HUES6 (cell line): ENCODE results near the gene DHRS12.

Experiments
- H3K27ac ChIP-seq: 2 replicates; pipeline ENCODE4 v1.7.0; 2013; ENCODE audit warnings: low read depth, mild to moderate bottlenecking, low read length, inconsistent platforms
- H3K27me3 ChIP-seq: 2 replicates; pipeline ENCODE4 v1.6.1; 2013; ENCODE audit warnings: low read length; ENCODE audit not compliant: control insufficient read depth, insufficient read depth
- H3K36me3 ChIP-seq: 2 replicates; pipeline ENCODE4 v1.6.1; 2013; ENCODE audit warnings: low read length; ENCODE audit not compliant: control insufficient read depth, insufficient read depth
- H3K4me1 ChIP-seq: 2 replicates; pipeline ENCODE4 v1.6.1; 2013; ENCODE audit warnings: low read length; ENCODE audit not compliant: control insufficient read depth, insufficient read depth
- H3K4me3 ChIP-seq: 2 replicates; pipeline ENCODE4 v1.5.1; 2013; ENCODE audit warnings: low read depth, low read length
- H3K9ac ChIP-seq: one replicate; pipeline ENCODE4 v1.6.1; 2013; ENCODE audit warnings: mild to moderate bottlenecking, low read length
- H3K9me3 ChIP-seq: 2 replicates; pipeline ENCODE4 v1.6.1; 2013; ENCODE audit warnings: low read depth, low read length; ENCODE audit not compliant: control insufficient read depth, insufficient read depth

DHRS12 gene

GRCh38 chr13:51803422-51804294 lies at the start of gene DHRS12:
Gene DHRS12, minus strand, starts transcription at chr13:51804163. Its CDS starts 4,504 bp downstream, at chr13:51799659.
- Histone ChIP-seq H3K9ac (peak within 1 kb of the TSS; percentile 97), H3K4me3 (peak within 1 kb of the TSS; percentile 72), H3K36me3 (no peaks in the 10 kb centered on the region), H3K27me3 (no peaks in the 10 kb centered on the region), H3K9me3 (no peaks in the 10 kb centered on the region), H3K4me1 (peaks cover 35% of the 10 kb centered on the region), H3K27ac (peak within 1 kb of the TSS; percentile 93)

GRCh38 chr13:51849145-51850101 lies 45.5 kb upstream of the DHRS12 start:
- Histone ChIP-seq H3K27me3 (no peaks in the 10 kb centered on the region), H3K9me3 (peaks cover 8% of the 10 kb centered on the region), H3K36me3 (no peaks in the 10 kb centered on the region), H3K4me1 (peaks cover 4% of the 10 kb centered on the region; the same call in 1 of the 2 replicates), H3K9ac (no peak overlapping the region), H3K27ac (no peak overlapping the region), H3K4me3 (no peak overlapping the region)

- Histone ChIP-seq H3K9me3 (peaks cover 8% of the 10 kb centered on the region), H3K9ac (no peak overlapping the region), H3K36me3 (no peaks in the 10 kb centered on the region), H3K27me3 (no peaks in the 10 kb centered on the region), H3K4me1 (peaks cover 4% of the 10 kb centered on the region; the same call in 1 of the 2 replicates), H3K27ac (no peak overlapping the region), H3K4me3 (no peak overlapping the region)
Observed at GRCh38 chr13:51848674-51849073, 44.7 kb upstream of the DHRS12 start.

- no peaks in the 10 kb centered on the region for H3K36me3 ChIP-seq
- peaks cover 4% of the 10 kb centered on the region; the same call in 1 of the 2 replicates for H3K4me1 ChIP-seq
Observed at GRCh38 chr13:51846756-51847155, 42.8 kb upstream of the DHRS12 start.

GRCh38 chr13:51845574-51846318 lies 41.8 kb upstream of the DHRS12 start:
- H3K9ac ChIP-seq = no peak overlapping the region
- H3K27ac ChIP-seq = no peak overlapping the region
- H3K4me3 ChIP-seq = peak overlapping the region; percentile 19; the same call in 1 of the 2 replicates

More at GRCh38 chr13:51846756-51847155, 42.8 kb upstream of the DHRS12 start:
- Histone ChIP-seq H3K9ac (no peak overlapping the region), H3K4me3 (no peak overlapping the region), H3K27ac (no peak overlapping the region), H3K27me3 (no peaks in the 10 kb centered on the region), H3K9me3 (peaks cover 8% of the 10 kb centered on the region)

GRCh38 chr13:51844862-51845573 lies 41.1 kb upstream of the DHRS12 start, which contains the start of gene TMEM272:
Gene TMEM272, minus strand, starts transcription at chr13:51845177. Its CDS starts 6,647 bp downstream, at chr13:51838530.
- Histone ChIP-seq H3K36me3 (no peaks in the 10 kb centered on the region), H3K27ac (no peak within 1 kb of the TSS), H3K27me3 (no peaks in the 10 kb centered on the region), H3K9ac (no peak within 1 kb of the TSS), H3K4me3 (peak within 1 kb of the TSS; percentile 19; the same call in 1 of the 2 replicates), H3K4me1 (peaks cover 4% of the 10 kb centered on the region; the same call in 1 of the 2 replicates), H3K9me3 (peaks cover 8% of the 10 kb centered on the region)

More at GRCh38 chr13:51845574-51846318, 41.8 kb upstream of the DHRS12 start:
- Histone ChIP-seq H3K27me3 (no peaks in the 10 kb centered on the region), H3K9me3 (peaks cover 8% of the 10 kb centered on the region), H3K36me3 (no peaks in the 10 kb centered on the region), H3K4me1 (peaks cover 4% of the 10 kb centered on the region; the same call in 1 of the 2 replicates)

- H3K9ac ChIP-seq = no peak overlapping the region
- no peak overlapping the region for H3K27ac ChIP-seq
- H3K9me3 ChIP-seq = peaks cover 8% of the 10 kb centered on the region
- peaks cover 4% of the 10 kb centered on the region; the same call in 1 of the 2 replicates for H3K4me1 ChIP-seq
- H3K36me3 ChIP-seq = no peaks in the 10 kb centered on the region
- H3K4me3 ChIP-seq = no peak overlapping the region
- no peaks in the 10 kb centered on the region for H3K27me3 ChIP-seq
Observed at GRCh38 chr13:51843529-51843928, 39.6 kb upstream of the DHRS12 start.

- Histone ChIP-seq H3K9me3 (no peaks in the 10 kb centered on the region), H3K36me3 (no peaks in the 10 kb centered on the region), H3K9ac (no peak overlapping the region), H3K27ac (no peak overlapping the region), H3K4me1 (peaks cover 4% of the 10 kb centered on the region; the same call in 1 of the 2 replicates), H3K27me3 (no peaks in the 10 kb centered on the region), H3K4me3 (no peak overlapping the region)
Observed at GRCh38 chr13:51841732-51842131, 37.8 kb upstream of the DHRS12 start.

- no peak overlapping the region for H3K27ac ChIP-seq
- no peaks in the 10 kb centered on the region for H3K36me3 ChIP-seq
- no peaks in the 10 kb centered on the region for H3K27me3 ChIP-seq
- no peak overlapping the region for H3K9ac ChIP-seq
- peaks cover 4% of the 10 kb centered on the region; the same call in 1 of the 2 replicates for H3K4me1 ChIP-seq
- no peak overlapping the region for H3K4me3 ChIP-seq
- no peaks in the 10 kb centered on the region for H3K9me3 ChIP-seq
Observed at GRCh38 chr13:51840917-51841316, 37.0 kb upstream of the DHRS12 start.
